Measurements from ENCODE around the gene TAGLN. TPM values are rescaled to one million over a fixed set of nuclear protein-coding genes. Genes with fewer than 3 reads are reported as not detected.

Gene TAGLN
- total and polyA plus RNA-seq, 2 donors (not counting 1 experiment from before 2014, with no cell fraction given): 824 to 4,435 TPM

DNA sequence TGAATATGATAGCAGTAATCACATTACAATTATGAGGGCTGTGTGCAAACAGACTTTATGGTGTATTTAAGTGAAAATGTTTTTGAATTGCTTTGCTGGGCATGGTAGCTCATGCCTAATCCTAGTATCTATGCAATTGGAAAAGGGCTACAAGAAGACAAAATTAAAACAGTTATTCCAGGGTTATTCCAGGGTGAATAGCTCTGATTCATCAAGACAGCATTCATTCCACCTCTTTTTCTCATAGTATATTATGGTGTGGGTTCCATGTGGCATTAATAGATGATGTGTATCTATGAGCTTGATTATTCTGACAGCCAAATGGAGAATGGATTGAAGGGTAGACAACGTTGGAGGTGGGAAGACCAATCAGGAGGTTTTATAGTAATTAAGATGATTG, 32.7 kb upstream of the TAGLN start:
- no peak overlapping the region for H2AFZ ChIP-seq (ENCODE audit: low read length)
- peak in 1 of 2 donors; percentile 15 for DNase-seq (ENCODE audit: low read depth in 2 of 2)
- peaks cover 15% of the 10 kb centered on the region for H3K36me3 ChIP-seq (ENCODE audit: control insufficient read depth, insufficient read depth, low read length)
- no peak overlapping the region for H3K4me3 ChIP-seq (replicated peaks in 1 of 4; ENCODE audit: control extremely low read depth in 1 of 4, insufficient read depth in 1 of 4, low read depth in 3 of 4, low read length in 4 of 4)
- peaks cover 8% of the 10 kb centered on the region for H3K79me2 ChIP-seq (ENCODE audit: control insufficient read depth, insufficient read depth, low read length)
- no peak overlapping the region for H3K4me2 ChIP-seq (ENCODE audit: extremely low read depth, insufficient read depth, low read length)
- H3K27me3 ChIP-seq (ENCODE audit: control insufficient read depth, insufficient read depth, low read length): no peaks in the 10 kb centered on the region
- H3K4me1 ChIP-seq (ENCODE audit: control insufficient read depth, extremely low read depth, insufficient read depth, low read length): no peaks in the 10 kb centered on the region
- no peak overlapping the region for H3K9ac ChIP-seq (ENCODE audit: insufficient read depth, low read length)
- H3K9me3 ChIP-seq (ENCODE audit: control insufficient read depth, insufficient read depth, low read depth, low read length): no peaks in the 10 kb centered on the region
- H3K27ac ChIP-seq (ENCODE audit: insufficient read depth, low read length): no peak overlapping the region
- H4K20me1 ChIP-seq (ENCODE audit: control insufficient read depth, extremely low read depth, insufficient read depth, low read length): no peaks in the 10 kb centered on the region
- TF ChIP-seq EZH2 (IDR thresholded peaks at IDR 0.05; ENCODE audit: low read length, missing control alignments): no peak
- TF ChIP-seq, protein P1, sequence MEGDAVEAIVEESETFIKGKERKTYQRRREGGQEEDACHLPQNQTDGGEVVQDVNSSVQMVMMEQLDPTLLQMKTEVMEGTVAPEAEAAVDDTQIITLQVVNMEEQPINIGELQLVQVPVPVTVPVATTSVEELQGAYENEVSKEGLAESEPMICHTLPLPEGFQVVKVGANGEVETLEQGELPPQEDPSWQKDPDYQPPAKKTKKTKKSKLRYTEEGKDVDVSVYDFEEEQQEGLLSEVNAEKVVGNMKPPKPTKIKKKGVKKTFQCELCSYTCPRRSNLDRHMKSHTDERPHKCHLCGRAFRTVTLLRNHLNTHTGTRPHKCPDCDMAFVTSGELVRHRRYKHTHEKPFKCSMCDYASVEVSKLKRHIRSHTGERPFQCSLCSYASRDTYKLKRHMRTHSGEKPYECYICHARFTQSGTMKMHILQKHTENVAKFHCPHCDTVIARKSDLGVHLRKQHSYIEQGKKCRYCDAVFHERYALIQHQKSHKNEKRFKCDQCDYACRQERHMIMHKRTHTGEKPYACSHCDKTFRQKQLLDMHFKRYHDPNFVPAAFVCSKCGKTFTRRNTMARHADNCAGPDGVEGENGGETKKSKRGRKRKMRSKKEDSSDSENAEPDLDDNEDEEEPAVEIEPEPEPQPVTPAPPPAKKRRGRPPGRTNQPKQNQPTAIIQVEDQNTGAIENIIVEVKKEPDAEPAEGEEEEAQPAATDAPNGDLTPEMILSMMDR (conservative IDR thresholded peaks at IDR 0.05 in 1 of 2, IDR thresholded peaks at IDR 0.05 in 1 of 2; ENCODE audit: low read depth in 1 of 2, low read length in 2 of 2): no peak

DNA sequence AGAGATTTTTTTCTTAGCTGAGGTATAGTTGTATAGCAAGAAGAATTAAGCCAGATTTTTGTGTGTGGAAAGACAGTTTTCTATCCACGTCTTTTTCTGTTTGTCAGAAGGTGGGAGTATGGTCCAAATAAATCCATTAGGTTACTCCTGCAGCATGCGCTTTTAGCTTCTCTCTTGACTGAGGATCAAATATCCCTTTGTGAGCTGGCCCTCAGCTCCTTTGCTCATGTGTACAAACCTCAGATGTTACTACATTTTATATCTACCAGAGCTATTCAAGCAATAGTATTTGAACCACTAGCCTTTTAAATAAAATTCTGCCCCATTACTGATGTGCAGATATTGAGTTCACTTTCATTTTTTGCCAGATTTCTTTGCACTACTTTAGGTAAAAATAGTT, 29.4 kb upstream of the TAGLN start:
- no peak overlapping the region for H3K27ac ChIP-seq (ENCODE audit: insufficient read depth, low read length)
- H2AFZ ChIP-seq (ENCODE audit: low read length): no peak overlapping the region
- no peaks in the 10 kb centered on the region for H3K27me3 ChIP-seq (ENCODE audit: control insufficient read depth, insufficient read depth, low read length)
- H3K4me2 ChIP-seq (ENCODE audit: extremely low read depth, insufficient read depth, low read length): no peak overlapping the region
- peaks cover 10% of the 10 kb centered on the region for H3K36me3 ChIP-seq (ENCODE audit: control insufficient read depth, insufficient read depth, low read length)
- TF ChIP-seq EZH2 (IDR thresholded peaks at IDR 0.05; ENCODE audit: low read length, missing control alignments): no peak
- TF ChIP-seq, protein P1 (conservative IDR thresholded peaks at IDR 0.05 in 1 of 2, IDR thresholded peaks at IDR 0.05 in 1 of 2; ENCODE audit: low read depth in 1 of 2, low read length in 2 of 2): no peak
- no peaks in the 10 kb centered on the region for H3K4me1 ChIP-seq (ENCODE audit: control insufficient read depth, extremely low read depth, insufficient read depth, low read length)
- H3K9me3 ChIP-seq (ENCODE audit: control insufficient read depth, insufficient read depth, low read depth, low read length): no peaks in the 10 kb centered on the region
- DNase-seq (ENCODE audit: low read depth in 2 of 2): no peak
- peaks cover 3% of the 10 kb centered on the region for H3K79me2 ChIP-seq (ENCODE audit: control insufficient read depth, insufficient read depth, low read length)
- H3K4me3 ChIP-seq (replicated peaks in 1 of 4; ENCODE audit: control extremely low read depth in 1 of 4, insufficient read depth in 1 of 4, low read depth in 3 of 4, low read length in 4 of 4): no peak overlapping the region
- no peak overlapping the region for H3K9ac ChIP-seq (ENCODE audit: insufficient read depth, low read length)
- H4K20me1 ChIP-seq (ENCODE audit: control insufficient read depth, extremely low read depth, insufficient read depth, low read length): no peaks in the 10 kb centered on the region

- Histone ChIP-seq H3K9ac (ENCODE audit: insufficient read depth, low read length) (no peak overlapping the region), H3K9me3 (ENCODE audit: control insufficient read depth, insufficient read depth, low read depth, low read length) (no peaks in the 10 kb centered on the region), H3K4me1 (ENCODE audit: control insufficient read depth, extremely low read depth, insufficient read depth, low read length) (no peaks in the 10 kb centered on the region), H3K4me2 (ENCODE audit: extremely low read depth, insufficient read depth, low read length) (no peak overlapping the region), H3K27me3 (ENCODE audit: control insufficient read depth, insufficient read depth, low read length) (no peaks in the 10 kb centered on the region), H3K27ac (ENCODE audit: insufficient read depth, low read length) (no peak overlapping the region), H3K36me3 (ENCODE audit: control insufficient read depth, insufficient read depth, low read length) (peaks cover 10% of the 10 kb centered on the region), H3K4me3 (replicated peaks in 1 of 4; ENCODE audit: control extremely low read depth in 1 of 4, insufficient read depth in 1 of 4, low read depth in 3 of 4, low read length in 4 of 4) (no peak overlapping the region), H4K20me1 (ENCODE audit: control insufficient read depth, extremely low read depth, insufficient read depth, low read length) (no peaks in the 10 kb centered on the region), H2AFZ (ENCODE audit: low read length) (no peak overlapping the region), H3K79me2 (ENCODE audit: control insufficient read depth, insufficient read depth, low read length) (peaks cover 3% of the 10 kb centered on the region)
- TF ChIP-seq EZH2 (IDR thresholded peaks at IDR 0.05; ENCODE audit: low read length, missing control alignments): no peak
- TF ChIP-seq, protein P1 (conservative IDR thresholded peaks at IDR 0.05 in 1 of 2, IDR thresholded peaks at IDR 0.05 in 1 of 2; ENCODE audit: low read depth in 1 of 2, low read length in 2 of 2): no peak
- DNase-seq (ENCODE audit: low read depth in 2 of 2): peak in 1 of 2 donors; percentile 23
Observed at GRCh38 chr11:117170210-117170609, 29.0 kb upstream of the TAGLN start.

Data from fibroblast of lung (primary cell).